Inferior parietal cortex (tissue), 1 donor: ENCODE measurements around the gene CACNG5.

Source experiments
- DNase-seq: peaks from one replicate; pipeline ENCODE4 v3.0.0-alpha.2; 2016; ENCODE audit errors: extremely low spot score

CACNG5 gene

GRCh38 chr17:66826856-66827255 is 8.1 kb upstream of the CACNG5 start:
- no peak for DNase-seq

DNA sequence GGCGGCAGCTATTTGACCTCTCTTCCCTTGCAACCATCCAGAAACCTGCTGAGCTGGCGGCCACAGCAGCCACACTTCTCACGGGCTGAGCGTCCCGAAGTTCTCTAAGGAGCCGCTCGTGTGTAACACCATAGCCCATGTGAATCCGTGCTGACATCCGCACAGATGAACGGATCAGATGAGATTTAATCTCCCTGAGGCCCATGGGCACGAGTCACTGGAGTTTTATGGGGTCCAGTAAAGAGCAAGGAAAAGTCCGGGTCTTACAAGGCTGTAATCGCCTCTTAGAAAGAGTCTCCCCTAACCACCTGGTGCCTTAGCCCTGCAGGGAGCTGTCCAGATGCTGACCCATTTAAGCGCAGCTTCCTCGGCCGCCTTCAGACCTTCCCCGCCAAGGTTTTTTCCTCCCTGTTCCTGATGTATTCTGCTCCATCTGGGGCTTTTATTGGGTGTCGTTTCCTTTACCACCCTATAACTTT is 5.5 kb upstream of the CACNG5 start:
- DNase-seq = no peak

- DNase-seq = no peak
These were observed 5.0 kb upstream of the CACNG5 start for GRCh38 chr17:66829883-66830282.

DNA sequence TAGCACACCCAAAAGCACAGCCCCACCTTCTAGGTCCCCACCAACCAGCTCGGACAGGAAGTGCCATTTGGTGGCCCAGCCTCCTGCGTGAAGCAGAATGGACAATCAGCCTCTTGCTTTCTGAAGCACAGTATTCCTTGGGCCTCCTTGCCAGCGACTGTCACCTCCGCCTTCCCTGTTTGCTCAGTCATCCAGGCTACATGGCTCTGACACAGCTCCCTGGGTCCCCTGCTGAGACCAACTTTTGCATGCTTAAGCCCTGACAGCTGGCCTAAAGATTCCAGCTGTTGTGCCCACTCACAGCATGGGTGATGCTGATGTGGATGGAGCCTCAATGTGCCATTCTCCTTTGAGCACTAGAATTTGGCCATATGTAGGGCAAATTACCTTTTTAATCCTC is 4.5 kb upstream of the CACNG5 start:
- DNase-seq = no peak

DNA sequence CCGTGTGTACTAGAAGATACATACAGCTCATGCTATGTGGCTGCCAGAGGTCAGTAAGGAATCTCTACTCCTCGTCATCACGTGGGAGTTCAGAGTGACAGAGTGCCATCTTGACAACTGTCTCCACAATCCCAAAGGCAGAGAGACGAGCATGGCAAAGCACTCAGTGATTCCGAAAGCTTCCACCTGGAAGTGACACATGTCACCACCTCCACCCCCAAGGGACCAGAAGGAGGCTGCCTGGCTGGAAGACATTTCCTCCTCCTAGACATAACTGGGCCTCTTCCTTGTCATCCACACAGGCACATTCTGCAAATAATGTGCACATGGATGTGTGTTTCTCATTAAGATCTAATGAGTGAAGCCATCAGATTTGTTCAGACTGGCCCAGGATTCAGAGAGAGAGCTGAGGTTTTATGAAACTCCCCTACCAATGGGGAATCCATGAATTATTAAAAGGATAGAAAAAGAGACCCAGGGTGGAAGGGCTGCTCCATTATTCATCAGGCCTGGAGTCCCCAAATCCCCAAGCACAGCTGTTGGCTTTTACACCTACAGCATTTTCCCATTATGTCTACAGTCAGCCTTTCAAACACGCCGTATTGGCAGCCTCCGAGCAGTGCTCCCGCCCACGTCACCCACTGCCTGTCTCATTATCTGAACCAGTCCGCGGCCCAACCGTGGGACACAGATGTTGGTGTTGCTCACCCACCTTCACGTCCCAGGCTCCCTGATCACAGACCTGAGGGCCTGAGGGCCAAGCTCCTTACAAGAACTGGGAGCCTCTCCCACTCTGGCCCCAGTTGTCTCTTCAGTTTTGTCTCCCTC is 3.3 kb upstream of the CACNG5 start:
- no peak for DNase-seq

DNA sequence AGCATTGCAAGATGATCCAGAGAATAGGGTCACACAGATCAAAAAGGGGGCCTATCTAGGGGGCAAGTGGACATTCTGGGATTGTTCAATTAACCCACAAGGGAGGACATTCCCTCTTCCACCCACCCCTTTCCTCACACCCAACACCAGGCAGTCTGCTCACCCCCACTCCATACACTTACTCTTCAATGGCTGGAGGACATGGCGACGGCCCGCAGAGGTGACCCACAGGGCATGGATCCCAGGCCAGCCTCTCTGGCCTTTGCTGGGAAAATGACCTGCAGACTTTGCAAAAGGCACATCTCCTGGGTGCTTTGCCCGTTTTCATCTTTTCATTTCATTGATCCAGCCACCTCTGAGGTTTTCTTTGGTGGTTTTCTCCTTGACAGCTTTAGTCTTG is 1.7 kb upstream of the CACNG5 start:
- DNase-seq = no peak

DNA sequence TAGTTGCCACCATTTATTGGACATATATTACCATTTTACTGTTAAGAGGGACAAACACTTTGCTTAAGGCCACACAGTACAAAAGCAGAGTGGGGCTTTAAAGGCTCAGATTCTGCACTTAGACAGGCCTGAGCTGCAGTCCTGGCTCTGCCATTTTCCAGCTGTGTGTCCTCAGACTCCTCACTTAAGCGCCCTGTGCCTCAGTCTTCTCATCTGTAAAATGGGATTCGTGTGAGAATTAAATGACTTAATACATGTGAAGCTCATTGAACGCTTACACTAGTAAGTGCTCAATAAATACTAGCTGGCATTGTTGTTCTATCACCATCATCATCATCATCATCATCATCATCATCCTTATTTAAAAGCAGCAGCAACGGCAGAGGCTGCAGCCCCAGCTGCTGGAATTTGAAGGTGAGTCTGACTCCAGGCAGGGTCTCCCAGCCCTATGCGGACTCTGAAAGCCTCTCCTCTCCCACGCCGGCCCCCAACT is 445 bp upstream of the CACNG5 start:
- no peak for DNase-seq

GRCh38 chr17:66835476-66835875 is 559 bp downstream of the CACNG5 start:
- no peak for DNase-seq

DNA sequence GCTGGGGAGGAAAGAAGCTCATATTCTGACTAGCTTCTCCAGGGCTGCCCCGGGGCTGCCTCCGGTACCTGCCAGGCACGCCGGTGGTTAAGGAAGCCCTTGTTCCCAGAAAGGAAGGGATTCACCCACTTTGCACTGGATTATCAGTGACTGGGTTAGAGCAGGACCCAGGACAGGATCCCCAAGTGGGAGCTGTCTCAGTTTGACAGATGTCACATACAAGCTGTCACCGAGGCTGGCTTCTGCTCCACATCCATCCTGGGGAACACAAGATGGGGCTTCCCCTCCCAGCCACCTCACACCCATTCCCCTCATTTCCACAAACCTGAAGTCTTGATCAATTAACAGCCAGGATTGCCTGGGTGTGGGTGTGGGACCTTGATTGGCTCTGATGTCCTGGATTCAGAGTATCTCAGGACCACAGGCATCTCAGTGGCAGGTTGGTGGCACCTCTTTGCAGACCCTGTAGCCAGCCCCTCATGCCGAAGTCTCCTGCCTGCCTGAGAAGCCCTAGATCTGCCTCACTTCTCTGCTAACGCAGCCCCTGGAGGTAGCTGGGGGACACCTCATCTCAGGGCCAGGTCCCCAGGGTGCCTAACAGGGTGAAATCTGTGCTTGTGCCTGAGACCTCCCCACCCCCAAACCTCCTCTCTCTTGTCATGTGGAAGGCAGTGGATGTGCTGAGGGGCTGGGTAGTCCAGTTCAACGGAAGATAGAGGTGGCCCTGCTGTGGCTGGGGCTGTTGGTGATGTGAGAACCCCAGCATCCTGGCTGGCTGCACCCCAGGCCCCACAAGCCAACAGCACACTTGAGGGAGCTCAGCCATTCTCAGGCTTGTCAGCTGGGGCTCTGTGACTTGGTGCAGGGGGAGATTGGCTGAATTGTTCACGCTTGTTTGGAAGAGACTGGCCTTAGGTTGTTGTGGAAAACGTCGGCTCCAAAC is 1.4 kb downstream of the CACNG5 start:
- no peak for DNase-seq

DNA sequence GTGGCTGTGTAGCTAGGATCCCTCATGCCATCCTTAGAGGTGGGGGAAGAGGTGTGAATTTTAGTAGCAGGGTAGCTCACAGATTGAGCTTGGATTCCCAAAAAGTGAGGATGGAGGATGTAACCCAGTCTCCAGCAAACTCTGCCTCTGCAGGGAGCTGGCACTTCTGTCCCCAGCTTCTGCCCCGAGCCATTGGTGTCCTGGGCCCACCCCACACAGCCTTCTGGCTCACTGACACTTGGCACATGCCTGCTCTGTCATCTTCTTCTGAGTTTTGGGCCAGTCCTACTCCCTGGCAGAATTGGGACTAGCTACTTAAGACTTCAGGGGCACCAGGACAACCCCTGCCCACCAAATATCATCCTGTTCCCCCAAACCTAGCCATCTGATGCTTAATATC is 2.3 kb downstream of the CACNG5 start:
- DNase-seq = no peak

GRCh38 chr17:66837885-66838665 is 3.2 kb downstream of the CACNG5 start:
- DNase-seq = no peak

- DNase-seq = no peak
These were observed 4.7 kb downstream of the CACNG5 start for GRCh38 chr17:66839616-66840015.

DNA sequence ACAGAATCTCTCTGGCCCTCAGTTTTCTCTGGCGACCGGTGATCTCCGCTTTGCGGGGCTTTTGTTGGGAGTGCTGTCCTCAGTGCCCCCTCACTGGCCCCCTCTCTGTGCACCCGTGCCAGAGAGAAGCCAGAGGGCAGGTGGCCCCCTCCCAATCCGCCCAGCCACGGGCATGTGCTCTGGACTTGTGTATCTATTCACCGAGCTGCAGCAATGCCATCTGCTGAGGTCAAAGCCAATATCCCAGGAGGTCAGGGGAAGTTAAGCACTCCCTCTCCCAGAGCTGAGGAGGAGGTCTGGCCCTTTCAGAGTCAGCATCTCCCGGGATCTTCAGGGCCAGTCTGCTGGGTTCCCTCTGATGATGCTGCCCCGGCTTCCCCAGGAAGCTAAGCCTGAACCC is 5.1 kb downstream of the CACNG5 start:
- DNase-seq = no peak

DNA sequence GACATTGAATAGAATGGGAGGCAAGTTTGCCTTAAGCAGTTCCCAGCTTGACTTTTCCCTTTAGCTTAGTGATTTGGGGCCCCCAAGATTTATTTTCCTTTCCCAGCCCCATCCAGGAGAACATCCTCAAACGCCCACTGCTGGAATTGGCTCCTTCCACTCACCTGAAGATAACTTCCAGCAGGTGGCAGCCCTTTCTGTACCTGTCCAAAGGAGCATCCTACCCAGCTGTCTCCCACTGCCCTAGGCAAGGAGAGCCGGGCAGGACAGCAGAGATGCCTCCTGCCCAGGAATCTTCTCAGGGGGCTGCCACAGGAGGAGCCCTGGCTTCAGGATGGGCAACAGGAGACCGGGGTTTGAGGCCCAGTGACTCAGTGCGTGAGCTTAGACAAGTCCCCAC is 6.4 kb downstream of the CACNG5 start:
- DNase-seq = no peak

- no peak for DNase-seq
These were observed 6.8 kb downstream of the CACNG5 start for GRCh38 chr17:66841744-66842143.

- no peak for DNase-seq
These were observed 7.6 kb downstream of the CACNG5 start for GRCh38 chr17:66842505-66842904.

DNA sequence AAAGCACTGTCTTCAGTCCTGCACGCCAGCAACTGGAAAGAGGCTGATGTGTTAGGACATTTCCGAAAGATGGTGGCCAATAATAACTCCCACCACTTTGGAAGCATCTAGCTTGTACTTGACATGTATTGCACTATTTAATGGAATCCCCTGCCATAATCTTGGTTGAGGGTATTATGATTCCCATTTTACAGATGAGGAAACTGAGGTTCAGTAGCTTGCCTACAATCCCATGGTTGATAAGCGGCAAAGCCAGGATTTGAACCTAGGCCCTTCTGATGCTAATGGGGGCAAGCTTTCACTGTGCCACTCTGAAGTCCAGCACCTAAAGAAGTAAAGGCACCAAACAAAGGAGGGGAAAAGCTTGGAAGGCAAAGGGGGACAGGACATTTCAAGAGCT is 8.0 kb downstream of the CACNG5 start:
- no peak for DNase-seq

DNA sequence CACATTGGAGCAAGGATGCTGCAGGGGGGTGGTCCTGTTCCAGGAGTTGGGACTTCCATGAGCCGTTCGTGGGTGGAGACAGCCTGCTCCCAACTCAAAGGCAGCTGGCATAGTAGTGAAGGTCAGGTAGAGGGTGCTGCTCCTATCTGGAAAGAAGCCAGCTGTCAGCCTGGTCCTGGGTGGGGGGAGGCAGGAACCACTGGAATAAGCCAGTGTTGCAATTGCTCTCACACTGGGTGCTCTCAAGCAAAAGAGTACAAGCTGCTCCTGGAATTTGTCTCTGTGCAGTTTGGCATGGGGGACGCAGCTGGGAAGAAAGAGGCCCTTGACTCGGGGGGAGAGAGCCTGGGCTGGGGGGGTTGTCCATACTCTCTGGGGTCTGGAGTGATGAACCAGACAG is 8.7 kb downstream of the CACNG5 start:
- no peak for DNase-seq

- DNase-seq = no peak
These were observed 12.8 kb downstream of the CACNG5 start for GRCh38 chr17:66847704-66848103.

DNA sequence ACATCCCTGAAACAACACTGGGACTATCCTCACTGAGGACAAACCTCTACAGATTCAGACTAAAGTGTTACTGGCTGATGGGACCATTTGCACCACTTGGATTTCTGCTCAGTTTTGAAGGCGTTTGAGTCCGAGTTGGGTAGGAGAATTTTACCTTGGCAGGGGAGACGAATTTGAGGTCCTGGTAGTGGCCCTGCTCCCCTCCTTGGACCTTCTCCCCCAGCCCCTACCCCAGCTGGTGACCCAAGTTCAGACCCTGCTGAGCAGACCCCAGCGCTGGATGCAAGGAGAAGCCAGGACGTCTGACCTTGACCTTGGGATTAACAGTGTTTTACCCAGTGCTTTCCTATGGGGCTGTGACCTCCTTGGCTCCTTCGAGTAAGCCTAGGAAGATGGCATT is 13.6 kb downstream of the CACNG5 start:
- DNase-seq = no peak

DNA sequence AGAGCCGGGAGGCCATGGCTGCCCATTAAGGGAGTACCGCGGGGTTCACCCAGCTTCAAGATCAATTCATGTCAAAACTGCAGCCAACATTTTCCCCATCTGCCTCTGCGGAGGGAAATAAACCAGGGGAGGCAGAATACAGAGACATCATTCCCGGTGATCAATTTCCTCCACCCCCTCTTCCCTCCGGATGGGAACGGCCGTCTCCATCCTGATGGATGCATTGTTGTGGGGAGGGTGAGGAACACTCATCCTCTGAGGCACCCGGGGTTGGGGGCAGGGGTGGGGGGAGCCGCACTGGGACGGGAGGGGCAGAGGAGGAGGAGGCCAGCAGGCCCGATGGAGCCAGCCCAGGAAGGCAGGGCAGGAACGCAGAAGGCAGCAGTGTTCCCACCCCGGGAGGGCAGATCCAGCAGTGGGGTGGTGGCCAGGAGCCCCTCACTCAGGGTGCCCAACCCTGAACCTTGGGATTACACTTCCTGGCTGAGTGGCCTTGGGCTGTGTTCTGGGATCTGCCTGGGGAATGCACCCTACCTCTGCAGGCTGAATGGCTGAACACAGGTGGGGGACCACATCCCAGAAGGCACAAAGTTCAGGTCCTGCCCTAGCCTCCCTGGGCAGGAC is 14.2 kb downstream of the CACNG5 start:
- no peak for DNase-seq
